Measurements from ENCODE around the gene GFPT2. TPM values are rescaled to one million over a fixed set of nuclear protein-coding genes. Genes with fewer than 3 reads are reported as not detected.

GFPT2 gene
- total RNA-seq, 1 donor from 2014 or later, result 8.4 TPM

DNA sequence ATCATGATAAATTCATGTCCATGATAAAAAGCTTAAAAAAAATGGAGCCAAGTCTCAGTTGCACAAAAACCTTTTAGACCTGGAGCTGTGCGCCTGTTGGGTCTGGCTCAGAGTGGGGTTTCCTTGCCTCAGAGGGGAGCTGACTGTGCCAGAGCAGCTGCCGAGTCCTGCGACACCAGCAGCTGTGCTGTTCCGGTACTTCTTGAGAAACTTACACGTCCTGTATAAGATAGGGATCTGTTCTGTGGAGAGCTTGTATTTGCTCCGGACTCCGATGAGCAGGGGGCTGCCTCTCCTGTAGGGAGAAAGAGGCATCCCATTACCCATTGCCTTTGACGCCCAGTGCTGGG, 28.6 kb downstream of the GFPT2 start:
- no peak for TF ChIP-seq CTCF (IDR thresholded peaks at IDR 0.05; ENCODE audit: borderline replicate concordance)
- Histone ChIP-seq H3K4me3 (no peak overlapping the region), H3K4me1 (no peaks in the 10 kb centered on the region), H3K9me3 (replicated peaks) (no peaks in the 10 kb centered on the region), H3K27ac (replicated peaks) (no peak overlapping the region), H3K36me3 (peaks cover 11% of the 10 kb centered on the region), H3K27me3 (ENCODE audit: low read depth) (peaks cover 5% of the 10 kb centered on the region)
- no peak for DNase-seq
- intact Hi-C loops (cut with micrococcal nuclease), result no loop called here

GRCh38 chr5:180323941-180324600, 29.1 kb downstream of the GFPT2 start:
- no peak overlapping the region for H3K27ac ChIP-seq (replicated peaks)
- H3K9me3 ChIP-seq (replicated peaks), result no peaks in the 10 kb centered on the region
- no peak for DNase-seq
- no peak for TF ChIP-seq CTCF (IDR thresholded peaks at IDR 0.05; ENCODE audit: borderline replicate concordance)
- intact Hi-C loops (cut with micrococcal nuclease), result no loop called here
- H3K36me3 ChIP-seq, result peaks cover 11% of the 10 kb centered on the region
- peaks cover 5% of the 10 kb centered on the region for H3K27me3 ChIP-seq (ENCODE audit: low read depth)
- no peak overlapping the region for H3K4me3 ChIP-seq
- no peaks in the 10 kb centered on the region for H3K4me1 ChIP-seq

GRCh38 chr5:180323160-180323559, 30.0 kb downstream of the GFPT2 start:
- intact Hi-C loops (cut with micrococcal nuclease), result no loop called here
- no peak overlapping the region for H3K27ac ChIP-seq (replicated peaks)
- H3K27me3 ChIP-seq (ENCODE audit: low read depth), result peaks cover 11% of the 10 kb centered on the region
- H3K4me3 ChIP-seq, result no peak overlapping the region
- no peaks in the 10 kb centered on the region for H3K9me3 ChIP-seq (replicated peaks)
- H3K4me1 ChIP-seq, result no peaks in the 10 kb centered on the region
- peaks cover 15% of the 10 kb centered on the region for H3K36me3 ChIP-seq
- TF ChIP-seq CTCF (IDR thresholded peaks at IDR 0.05; ENCODE audit: borderline replicate concordance), result no peak
- DNase-seq, result no peak

GRCh38 chr5:180318456-180319089, 34.6 kb downstream of the GFPT2 start:
- no peak for TF ChIP-seq CTCF (IDR thresholded peaks at IDR 0.05; ENCODE audit: borderline replicate concordance)
- Histone ChIP-seq H3K27me3 (ENCODE audit: low read depth) (peaks cover 9% of the 10 kb centered on the region), H3K4me3 (no peak overlapping the region), H3K36me3 (peaks cover 14% of the 10 kb centered on the region), H3K4me1 (no peaks in the 10 kb centered on the region), H3K27ac (replicated peaks) (no peak overlapping the region), H3K9me3 (replicated peaks) (no peaks in the 10 kb centered on the region)
- no peak for DNase-seq
- intact Hi-C loops (cut with micrococcal nuclease), result no loop called here

DNA sequence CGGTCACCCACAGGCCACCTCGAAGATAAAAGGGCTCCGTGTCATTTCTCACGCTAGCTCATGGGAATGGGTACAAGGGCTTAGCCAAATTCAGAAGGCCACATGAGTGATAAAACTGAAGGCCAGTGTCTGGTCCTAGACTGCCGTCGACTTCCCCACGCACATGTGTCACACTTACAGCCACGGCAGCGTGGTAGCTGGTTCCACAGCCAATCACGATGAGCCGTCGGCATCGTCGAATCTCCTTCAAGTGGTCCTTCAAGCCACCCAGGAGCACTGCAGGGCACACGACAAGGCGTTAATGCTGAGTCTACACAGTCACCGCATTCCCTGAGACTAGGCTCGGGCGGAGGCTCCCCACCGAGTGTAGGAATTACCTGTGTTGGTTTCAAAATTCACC, 36.5 kb downstream of the GFPT2 start:
- Histone ChIP-seq H3K27ac (replicated peaks) (no peak overlapping the region), H3K9me3 (replicated peaks) (no peaks in the 10 kb centered on the region), H3K4me3 (no peak overlapping the region), H3K4me1 (no peaks in the 10 kb centered on the region), H3K36me3 (peaks cover 15% of the 10 kb centered on the region), H3K27me3 (ENCODE audit: low read depth) (peaks cover 9% of the 10 kb centered on the region)
- no peak for DNase-seq
- intact Hi-C loops (cut with micrococcal nuclease), result no loop called here
- TF ChIP-seq CTCF (IDR thresholded peaks at IDR 0.05; ENCODE audit: borderline replicate concordance), result no peak
